Muscle layer of colon (tissue), 2 donors: ENCODE results near the gene CFAP77.

Experiments
- H3K27ac ChIP-seq: one replicate; pipeline ENCODE4 v1.7.0; 2013; ENCODE audit warnings: low read depth, mild to moderate bottlenecking, low read length, moderate library complexity
- H3K27me3 ChIP-seq, 2 donors: one replicate each; pipeline ENCODE4 v1.7.0; 2013; ENCODE audit warnings: low read length in 2 of 2, mild to moderate bottlenecking in 2 of 2; ENCODE audit not compliant: insufficient read depth in 2 of 2, control insufficient read depth in 1 of 2
- H3K36me3 ChIP-seq: one replicate; pipeline ENCODE4 v1.7.0; 2013; ENCODE audit warnings: mild to moderate bottlenecking, low read length; ENCODE audit not compliant: insufficient read depth
- H3K4me1 ChIP-seq: one replicate; pipeline ENCODE4 v1.7.0; 2013; ENCODE audit warnings: mild to moderate bottlenecking, low read length; ENCODE audit not compliant: insufficient read depth
- H3K4me3 ChIP-seq, 2 donors: one replicate each; pipeline ENCODE4 v1.7.0; 2013; ENCODE audit warnings: low read length in 2 of 2, low read depth in 1 of 2, mild to moderate bottlenecking in 1 of 2, moderate library complexity in 1 of 2
- H3K9ac ChIP-seq: one replicate; pipeline ENCODE4 v1.7.0; 2013; ENCODE audit warnings: low read length
- H3K9me3 ChIP-seq: one replicate; pipeline ENCODE4 v1.7.0; 2013; ENCODE audit warnings: mild to moderate bottlenecking, low read length
- donor health status: abdominal sarcoma.
- donor health status: Adenocarcinoma of cecum.

Gene CFAP77

GRCh38 chr9:132520612-132521011, 110.6 kb downstream of the CFAP77 start:
- no peaks in the 10 kb centered on the region for H3K36me3 ChIP-seq

DNA sequence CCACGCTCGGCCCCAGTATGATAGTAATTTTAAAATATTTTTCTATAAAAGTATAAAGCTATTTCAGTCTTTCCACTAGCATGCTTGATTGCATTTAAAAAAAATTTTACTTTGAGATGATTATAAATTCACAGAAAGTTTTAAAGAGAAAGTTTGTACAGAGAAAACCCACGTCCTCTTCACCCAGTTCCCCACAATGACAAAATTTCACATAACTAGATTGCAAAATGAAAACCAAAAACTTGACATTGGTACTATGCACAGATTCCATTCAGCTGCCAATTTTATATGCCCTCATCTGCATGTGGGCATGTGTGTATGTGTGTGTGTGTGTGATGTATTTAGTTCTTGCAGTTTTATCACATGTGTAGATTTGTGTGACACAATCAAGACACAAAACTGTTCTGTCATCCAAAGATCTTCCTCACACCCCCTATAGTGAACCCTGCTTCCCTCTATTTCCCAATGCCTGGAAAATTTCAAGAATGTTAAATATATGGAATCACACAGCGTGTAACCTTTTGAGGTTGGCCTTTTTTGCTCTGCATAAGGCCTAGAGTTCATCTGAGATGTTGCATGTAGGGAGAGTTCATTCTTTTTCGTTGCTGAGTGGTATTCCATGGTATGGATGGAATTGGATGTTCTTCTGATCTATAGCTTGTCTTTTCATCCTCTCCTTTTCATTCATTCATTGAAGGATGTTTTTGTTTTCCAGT, 115.5 kb downstream of the CFAP77 start:
- H3K9ac ChIP-seq = no peak overlapping the region
- H3K4me1 ChIP-seq = no peaks in the 10 kb centered on the region

More at GRCh38 chr9:132520612-132521011, 110.6 kb downstream of the CFAP77 start:
- H3K9me3 ChIP-seq = no peaks in the 10 kb centered on the region
- no peak overlapping the region for H3K4me3 ChIP-seq
- H3K4me1 ChIP-seq = no peaks in the 10 kb centered on the region
- no peak overlapping the region for H3K27ac ChIP-seq
- H3K27me3 ChIP-seq = no peaks in the 10 kb centered on the region
- no peak overlapping the region for H3K9ac ChIP-seq

GRCh38 chr9:132531195-132531594, 121.2 kb downstream of the CFAP77 start:
- H3K27me3 ChIP-seq = peaks cover 0 to 3% of the 10 kb centered on the region in 2 donors
- no peak overlapping the region for H3K27ac ChIP-seq
- peaks cover 15% of the 10 kb centered on the region for H3K4me1 ChIP-seq
- H3K9ac ChIP-seq = no peak overlapping the region
- H3K9me3 ChIP-seq = no peaks in the 10 kb centered on the region
- no peaks in the 10 kb centered on the region for H3K36me3 ChIP-seq
- H3K4me3 ChIP-seq = no peak overlapping the region

More for the DNA sequence above, 115.5 kb downstream of the CFAP77 start:
- Histone ChIP-seq H3K36me3 (no peaks in the 10 kb centered on the region), H3K9me3 (no peaks in the 10 kb centered on the region), H3K27ac (no peak overlapping the region), H3K27me3 (no peaks in the 10 kb centered on the region), H3K4me3 (no peak overlapping the region)

- no peak overlapping the region for H3K27ac ChIP-seq
- H3K9me3 ChIP-seq = no peaks in the 10 kb centered on the region
- no peak overlapping the region for H3K9ac ChIP-seq
- peaks cover 0 to 3% of the 10 kb centered on the region in 2 donors for H3K27me3 ChIP-seq
- H3K4me3 ChIP-seq = no peak overlapping the region
- peaks cover 15% of the 10 kb centered on the region for H3K4me1 ChIP-seq
- no peaks in the 10 kb centered on the region for H3K36me3 ChIP-seq
These were observed 121.9 kb downstream of the CFAP77 start for GRCh38 chr9:132531710-132532570.

GRCh38 chr9:132534832-132535231, 124.8 kb downstream of the CFAP77 start:
- Histone ChIP-seq H3K9me3 (no peaks in the 10 kb centered on the region), H3K27ac (no peak overlapping the region), H3K4me3 (no peak overlapping the region), H3K4me1 (peaks cover 23% of the 10 kb centered on the region), H3K36me3 (no peaks in the 10 kb centered on the region), H3K9ac (no peak overlapping the region), H3K27me3 (peaks cover 0 to 3% of the 10 kb centered on the region in 2 donors)

GRCh38 chr9:132536124-132536523, 126.1 kb downstream of the CFAP77 start:
- Histone ChIP-seq H3K27ac (no peak overlapping the region), H3K36me3 (no peaks in the 10 kb centered on the region), H3K4me1 (peaks cover 26% of the 10 kb centered on the region), H3K9ac (no peak overlapping the region), H3K4me3 (no peak overlapping the region), H3K27me3 (peaks cover 0 to 3% of the 10 kb centered on the region in 2 donors), H3K9me3 (no peaks in the 10 kb centered on the region)

DNA sequence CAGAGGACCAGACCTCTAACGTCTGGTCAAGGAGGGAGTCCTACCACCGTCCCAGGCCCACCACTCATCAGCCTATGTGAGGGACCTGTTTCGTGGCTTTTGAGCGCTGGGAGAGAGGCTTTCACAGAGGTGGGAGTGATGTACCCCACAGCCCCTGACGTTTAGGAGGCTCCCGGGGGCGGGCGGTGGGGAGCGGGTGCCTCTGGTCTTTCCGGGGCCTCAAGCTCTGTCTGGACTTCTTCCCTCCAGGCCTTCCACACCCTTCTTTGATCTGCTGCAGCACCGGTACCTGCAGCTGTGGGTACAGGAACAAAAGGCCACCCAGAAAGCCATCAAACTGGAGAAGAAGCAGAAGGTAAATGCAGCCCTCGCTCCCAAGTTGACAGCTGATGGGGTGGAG, 127.3 kb downstream of the CFAP77 start:
- Histone ChIP-seq H3K9ac (no peak overlapping the region), H3K4me1 (peaks cover 17% of the 10 kb centered on the region), H3K27ac (no peak overlapping the region), H3K9me3 (no peaks in the 10 kb centered on the region), H3K4me3 (no peak overlapping the region), H3K36me3 (no peaks in the 10 kb centered on the region), H3K27me3 (peaks cover 0 to 3% of the 10 kb centered on the region in 2 donors)

- H3K4me1 ChIP-seq = peaks cover 17% of the 10 kb centered on the region
- H3K9me3 ChIP-seq = no peaks in the 10 kb centered on the region
- H3K4me3 ChIP-seq = no peak overlapping the region
- no peak overlapping the region for H3K9ac ChIP-seq
- H3K27me3 ChIP-seq = no peaks in the 10 kb centered on the region
- no peaks in the 10 kb centered on the region for H3K36me3 ChIP-seq
- no peak overlapping the region for H3K27ac ChIP-seq
These were observed 128.1 kb downstream of the CFAP77 start for GRCh38 chr9:132538071-132538470.

DNA sequence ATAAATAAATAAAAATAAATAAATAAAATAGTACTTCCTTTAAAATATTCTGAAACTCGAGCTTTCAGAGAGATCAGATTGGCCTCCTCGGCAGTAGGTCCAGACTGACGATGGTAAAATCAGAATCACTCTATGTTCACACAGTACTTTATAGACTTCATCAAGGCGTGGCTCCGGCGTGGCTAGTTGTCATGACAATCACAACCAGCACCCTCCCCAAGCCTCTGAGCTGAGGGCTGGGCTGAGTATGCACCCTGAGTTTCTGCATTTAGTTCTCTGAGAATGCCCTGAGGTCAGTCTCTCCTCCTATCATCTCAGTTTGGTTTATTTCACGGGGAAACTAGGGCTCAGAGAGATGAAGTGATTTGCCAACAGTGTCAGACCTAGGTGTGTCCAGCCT, 129.1 kb downstream of the CFAP77 start:
- H3K4me1 ChIP-seq = peaks cover 17% of the 10 kb centered on the region
- H3K27me3 ChIP-seq = no peaks in the 10 kb centered on the region
- H3K36me3 ChIP-seq = no peaks in the 10 kb centered on the region
- no peaks in the 10 kb centered on the region for H3K9me3 ChIP-seq
- no peak overlapping the region for H3K27ac ChIP-seq
- H3K9ac ChIP-seq = no peak overlapping the region
- no peak overlapping the region for H3K4me3 ChIP-seq

DNA sequence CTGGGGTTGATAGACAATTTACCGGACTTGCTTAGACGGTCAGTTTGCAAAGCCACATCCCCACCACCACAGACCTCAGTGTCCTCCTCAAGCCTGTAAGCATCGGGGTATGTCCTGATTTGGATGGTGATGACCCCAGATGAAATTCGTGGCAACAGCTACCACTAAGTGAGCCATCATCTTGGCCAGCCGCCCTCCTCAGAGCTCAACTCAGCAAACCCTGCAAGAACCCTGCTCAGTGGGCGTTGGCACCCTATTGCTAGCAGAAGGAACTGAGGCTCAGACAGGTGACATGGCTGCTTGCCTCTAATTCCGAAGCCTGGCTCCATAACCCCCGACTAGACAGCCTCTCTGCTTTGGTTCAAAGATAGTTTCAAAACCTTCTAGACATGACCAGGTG, 131.0 kb downstream of the CFAP77 start:
- no peak overlapping the region for H3K9ac ChIP-seq
- no peaks in the 10 kb centered on the region for H3K36me3 ChIP-seq
- no peaks in the 10 kb centered on the region for H3K9me3 ChIP-seq
- no peak overlapping the region for H3K27ac ChIP-seq
- peaks cover 0 to 16% of the 10 kb centered on the region in 2 donors for H3K27me3 ChIP-seq
- peaks cover 22% of the 10 kb centered on the region for H3K4me1 ChIP-seq
- no peak overlapping the region for H3K4me3 ChIP-seq

DNA sequence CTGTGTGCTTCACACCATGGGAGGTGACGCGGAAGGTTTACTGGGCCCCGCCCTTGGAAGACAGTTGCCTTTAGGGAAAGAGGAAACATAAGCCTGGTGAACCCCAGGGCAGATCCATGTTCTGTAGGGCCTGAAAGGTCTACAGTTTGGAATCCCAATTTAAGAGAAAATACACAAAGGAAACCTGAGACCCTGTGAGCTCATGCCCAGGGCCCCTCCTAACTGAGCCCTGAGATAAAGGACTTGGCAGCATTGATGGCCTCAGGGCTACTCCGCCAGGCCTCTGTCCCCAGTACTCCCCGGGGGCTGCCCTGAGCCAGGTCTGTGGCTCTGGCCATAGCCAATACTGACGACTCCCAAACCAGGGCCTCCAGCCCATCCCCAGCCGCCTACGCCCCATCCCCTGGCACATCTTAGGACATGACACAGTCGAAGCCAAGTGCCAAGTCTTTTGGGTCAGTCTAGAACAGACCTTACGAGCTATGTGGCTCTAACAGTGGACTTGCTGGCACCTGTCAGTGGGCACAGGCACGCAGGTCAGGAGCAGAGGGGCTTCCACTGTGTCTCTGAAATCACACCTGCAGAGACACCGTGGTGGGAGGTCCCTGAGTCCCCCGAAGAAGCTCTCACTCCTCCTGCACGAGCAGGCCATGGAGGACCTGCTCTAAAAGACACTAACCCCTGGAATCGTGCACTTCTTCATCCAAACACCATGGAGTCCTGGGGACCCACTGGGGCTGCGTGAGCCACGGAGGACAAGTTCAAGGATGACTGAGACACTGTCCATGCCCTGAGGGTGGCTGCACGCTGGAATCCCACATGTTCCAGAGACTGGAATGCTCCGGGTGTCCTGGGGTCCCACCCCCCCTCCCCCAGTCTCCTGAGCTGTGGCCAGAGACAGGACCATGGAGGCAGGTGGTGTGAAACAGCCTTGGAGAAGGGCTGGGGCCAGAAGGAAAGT, 132.1 kb downstream of the CFAP77 start:
- Histone ChIP-seq H3K27ac (no peak overlapping the region), H3K4me1 (peaks cover 33% of the 10 kb centered on the region), H3K27me3 (peaks cover 0 to 25% of the 10 kb centered on the region in 2 donors), H3K9me3 (no peaks in the 10 kb centered on the region), H3K36me3 (no peaks in the 10 kb centered on the region), H3K4me3 (no peak overlapping the region), H3K9ac (no peak overlapping the region)
